Measurements from ENCODE around the gene SGMS1. TPM values are rescaled to one million over a fixed set of nuclear protein-coding genes. Genes with fewer than 3 reads are reported as not detected.

SGMS1 gene
- total RNA-seq, 1 donor from 2014 or later, result 25.0 TPM

GRCh38 chr10:50304660-50305059 is 319.1 kb downstream of the SGMS1 start:
- TF ChIP-seq CTCF (IDR thresholded peaks at IDR 0.05; ENCODE audit: unreplicated experiment), result no peak

DNA sequence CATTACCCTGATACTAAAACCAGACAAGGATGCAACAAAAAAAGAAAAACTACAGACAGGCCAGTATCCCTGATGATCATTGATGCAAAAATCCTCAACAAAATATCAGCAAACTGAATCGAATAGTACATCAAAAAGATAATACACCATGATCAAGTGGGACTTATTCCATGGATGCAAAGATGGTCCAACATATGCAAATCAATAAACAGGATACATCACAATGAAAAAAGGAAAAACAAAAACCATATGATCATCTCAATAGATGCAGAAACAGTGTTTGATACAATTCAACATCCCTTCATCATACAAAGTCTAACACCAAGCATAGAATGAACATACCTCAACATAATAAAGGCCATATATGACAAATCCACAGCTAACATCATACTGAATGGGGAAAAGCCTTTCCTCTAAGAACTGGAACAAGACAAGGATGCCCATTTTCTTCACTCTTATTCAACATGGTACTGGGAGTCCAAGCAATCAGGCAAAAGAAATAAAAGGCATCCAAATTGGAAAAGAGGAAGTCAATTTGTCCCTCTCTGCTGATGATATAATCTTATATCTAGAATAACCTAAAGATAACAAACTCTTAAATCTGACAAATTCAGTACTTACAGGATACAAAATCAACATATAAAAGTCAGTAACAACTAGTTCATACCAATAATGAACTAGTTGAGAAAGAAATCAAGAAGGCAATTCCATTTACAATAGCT is 323.6 kb downstream of the SGMS1 start:
- H3K9me3 Mint-ChIP-seq (ENCODE audit: low read depth), result peaks cover 18% of the 10 kb centered on the region
- H3K27me3 Mint-ChIP-seq, result no peaks in the 10 kb centered on the region
- TF ChIP-seq CTCF (IDR thresholded peaks at IDR 0.05; ENCODE audit: unreplicated experiment), result no peak
- no peaks in the 10 kb centered on the region for H3K36me3 Mint-ChIP-seq (ENCODE audit: insufficient read depth)
- H3K4me1 Mint-ChIP-seq (ENCODE audit: low read depth), result no peaks in the 10 kb centered on the region
- H3K4me3 Mint-ChIP-seq (ENCODE audit: low read depth), result no peak overlapping the region
- no peak for DNase-seq (ENCODE audit: low spot score, unreplicated experiment)
- no peak overlapping the region for H3K27ac Mint-ChIP-seq

More at GRCh38 chr10:50304660-50305059, 319.1 kb downstream of the SGMS1 start:
- Mint-ChIP-seq H3K27me3 (no peaks in the 10 kb centered on the region), H3K4me3 (ENCODE audit: low read depth) (no peak overlapping the region), H3K9me3 (ENCODE audit: low read depth) (peaks cover 3% of the 10 kb centered on the region), H3K36me3 (ENCODE audit: insufficient read depth) (no peaks in the 10 kb centered on the region), H3K27ac (no peak overlapping the region), H3K4me1 (ENCODE audit: low read depth) (no peaks in the 10 kb centered on the region)
- DNase-seq (ENCODE audit: low spot score, unreplicated experiment), result no peak

DNA sequence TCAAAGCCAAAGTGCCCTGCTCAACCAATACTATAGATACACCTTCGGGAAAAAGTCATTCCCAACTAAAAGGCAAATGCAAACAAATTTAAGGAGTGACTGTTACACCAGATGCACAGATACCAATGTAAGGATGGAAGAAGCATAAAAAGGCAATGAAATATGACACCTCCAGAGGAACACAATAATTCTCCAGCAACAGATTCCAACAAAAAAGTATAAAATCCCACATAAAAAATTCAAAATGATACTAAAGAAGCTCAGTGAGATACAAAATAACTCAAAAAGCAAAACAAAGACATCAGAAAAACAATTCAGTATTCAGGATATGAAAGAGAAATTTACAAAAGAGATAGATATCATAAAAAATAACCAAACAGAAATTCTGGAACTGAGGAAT is 328.4 kb downstream of the SGMS1 start:
- TF ChIP-seq CTCF (IDR thresholded peaks at IDR 0.05; ENCODE audit: unreplicated experiment), result no peak
- Mint-ChIP-seq H3K4me1 (ENCODE audit: low read depth) (no peaks in the 10 kb centered on the region), H3K27ac (no peak overlapping the region), H3K9me3 (ENCODE audit: low read depth) (peaks cover 18% of the 10 kb centered on the region), H3K27me3 (no peaks in the 10 kb centered on the region), H3K4me3 (ENCODE audit: low read depth) (no peak overlapping the region), H3K36me3 (ENCODE audit: insufficient read depth) (no peaks in the 10 kb centered on the region)
- DNase-seq (ENCODE audit: low spot score, unreplicated experiment), result no peak

DNA sequence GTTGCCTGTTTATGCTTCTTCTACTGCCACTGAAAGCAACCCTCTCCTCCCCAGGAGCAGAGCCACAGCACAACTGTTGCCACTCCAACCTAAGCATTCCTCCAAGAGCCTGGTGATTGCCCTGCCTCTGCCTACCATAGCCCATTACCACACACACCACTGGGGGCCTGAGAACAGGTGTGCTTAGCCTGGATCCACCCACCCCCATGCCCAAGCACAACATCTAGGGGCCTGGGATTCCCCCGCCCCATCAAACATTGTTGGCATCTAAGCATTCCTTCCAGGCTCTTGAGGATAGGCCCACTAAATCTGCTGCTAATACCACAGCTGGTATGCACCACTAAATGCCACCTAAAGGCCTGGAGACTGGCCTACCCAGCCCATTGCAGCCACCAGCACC is 329.2 kb downstream of the SGMS1 start:
- DNase-seq (ENCODE audit: low spot score, unreplicated experiment), result no peak
- H3K4me1 Mint-ChIP-seq (ENCODE audit: low read depth), result no peaks in the 10 kb centered on the region
- H3K27me3 Mint-ChIP-seq, result no peaks in the 10 kb centered on the region
- H3K36me3 Mint-ChIP-seq (ENCODE audit: insufficient read depth), result no peaks in the 10 kb centered on the region
- H3K27ac Mint-ChIP-seq, result no peak overlapping the region
- H3K9me3 Mint-ChIP-seq (ENCODE audit: low read depth), result peaks cover 15% of the 10 kb centered on the region
- H3K4me3 Mint-ChIP-seq (ENCODE audit: low read depth), result no peak overlapping the region
- TF ChIP-seq CTCF (IDR thresholded peaks at IDR 0.05; ENCODE audit: unreplicated experiment), result no peak

- Mint-ChIP-seq H3K27ac (no peak overlapping the region), H3K4me1 (ENCODE audit: low read depth) (no peaks in the 10 kb centered on the region), H3K36me3 (ENCODE audit: insufficient read depth) (no peaks in the 10 kb centered on the region), H3K4me3 (ENCODE audit: low read depth) (no peak overlapping the region), H3K27me3 (no peaks in the 10 kb centered on the region), H3K9me3 (ENCODE audit: low read depth) (peaks cover 8% of the 10 kb centered on the region)
- DNase-seq (ENCODE audit: low spot score, unreplicated experiment), result no peak
- TF ChIP-seq CTCF (IDR thresholded peaks at IDR 0.05; ENCODE audit: unreplicated experiment), result no peak
Measured at GRCh38 chr10:50293513-50294313, 330.0 kb downstream of the SGMS1 start.

Data from progenitor cell of endocrine pancreas (in vitro differentiated cells).